H1 (cell line): ENCODE results near the gene CRYBB3. TPM values are rescaled to one million over a fixed set of nuclear protein-coding genes. Genes with fewer than 3 reads are reported as not detected.

ENCODE experiments used
- CTCF ChIP-seq, 3 experiments: IDR thresholded peaks; 1 replicate in 2 of 3; 2 replicates in 1 of 3; pipeline versions ENCODE4 v1.5.1 to v1.6.1; 2011; ENCODE audit warnings: low read length in 3 of 3, mild to moderate bottlenecking in 3 of 3, inconsistent platforms in 2 of 3, low read depth in 1 of 3, moderate library complexity in 1 of 3; ENCODE audit not compliant: insufficient read depth in 1 of 3; ENCODE audit errors: control extremely low read depth in 1 of 3
- MAFK ChIP-seq: IDR thresholded peaks from 2 replicates; pipeline ENCODE4 v1.6.1; 2012; ENCODE audit warnings: low read depth, mild to moderate bottlenecking, improper control_type of control experiment, low read length
- RXRA ChIP-seq: IDR thresholded peaks from 2 replicates; pipeline ENCODE4 v1.6.1; 2011; ENCODE audit warnings: low read depth, mild to moderate bottlenecking, low read length, moderate library complexity; ENCODE audit not compliant: insufficient read depth
- SRF ChIP-seq: IDR thresholded peaks from 2 replicates; pipeline ENCODE4 v1.6.1; 2011; ENCODE audit warnings: mild to moderate bottlenecking, low read depth, low read length, moderate library complexity
- polyA plus RNA-seq, 7 experiments: library from polyadenylated mRNA; depleted of rRNA in 3 of 7; stranded (reverse) in 5 of 7; unstranded in 2 of 7; fragments of >200 nt in 5 of 7; fragments of 200-250 nt in 2 of 7; gene quantifications; 1 replicate in 5 of 7; 2 replicates in 1 of 7; 4 replicates in 1 of 7; pipeline versions ENCODE4 v1.2.1 to v1.2.3, GENCODE V29; 2011 to 2013; ENCODE audit warnings: missing spikeins in 2 of 7, mixed read lengths in 2 of 7
- total RNA-seq: library from RNA; stranded (reverse); fragmentation: NEBNext Ultra II Directional; extraction: Animal tissue kit (Norgen Biotek cat#: 25700); gene quantifications from 2 replicates; pipeline ENCODE4 v1.2.1, GENCODE V29; 2021

The CRYBB3 gene
- total and polyA plus RNA-seq, 2 of the 8 experiments (the other 6 are each of a cell fraction or from before 2014, with no cell fraction given), result 0.44 to 0.58 TPM

GRCh38 chr22:25160120-25160996 lies 39.3 kb upstream of the CRYBB3 start (continued):
- no peak for TF ChIP-seq CTCF (IDR thresholded peaks at IDR 0.05; ENCODE audit: control extremely low read depth in 1 of 3, insufficient read depth in 1 of 3, low read depth in 1 of 3, low read length in 3 of 3)
- no peak for TF ChIP-seq SRF
- TF ChIP-seq MAFK, result no peak
- no peak for TF ChIP-seq RXRA
